ENCODE results near the gene CHCHD5. TPM values are rescaled to one million over a fixed set of nuclear protein-coding genes. Genes with fewer than 3 reads are reported as not detected.

CHCHD5 gene
- total RNA-seq, 1 donor from 2014 or later, result 31.4 TPM

GRCh38 chr2:112580084-112580483 is 4.3 kb upstream of the CHCHD5 start:
- DNase-seq (ENCODE audit: extremely low spot score, unreplicated experiment), result no peak
- H3K27me3 Mint-ChIP-seq (ENCODE audit: unreplicated experiment), result no peaks in the 10 kb centered on the region
- H3K27ac Mint-ChIP-seq (ENCODE audit: unreplicated experiment), result no peak overlapping the region
- peaks cover 26% of the 10 kb centered on the region for H3K4me1 Mint-ChIP-seq (ENCODE audit: unreplicated experiment)
- H3K9me3 Mint-ChIP-seq (ENCODE audit: unreplicated experiment), result no peaks in the 10 kb centered on the region
- peaks cover 11% of the 10 kb centered on the region for H3K36me3 Mint-ChIP-seq (ENCODE audit: unreplicated experiment)
- no peak overlapping the region for H3K4me3 Mint-ChIP-seq (ENCODE audit: unreplicated experiment)
- TF ChIP-seq CTCF (IDR thresholded peaks at IDR 0.05), result no peak

GRCh38 chr2:112582314-112582746 is 2.1 kb upstream of the CHCHD5 start:
- no peak for DNase-seq (ENCODE audit: extremely low spot score, unreplicated experiment)
- Mint-ChIP-seq H3K4me1 (ENCODE audit: unreplicated experiment) (peaks cover 35% of the 10 kb centered on the region), H3K9me3 (ENCODE audit: unreplicated experiment) (no peaks in the 10 kb centered on the region), H3K4me3 (ENCODE audit: unreplicated experiment) (peak overlapping the region; percentile 44), H3K27me3 (ENCODE audit: unreplicated experiment) (no peaks in the 10 kb centered on the region), H3K27ac (ENCODE audit: unreplicated experiment) (peak overlapping the region; percentile 52), H3K36me3 (ENCODE audit: unreplicated experiment) (peaks cover 7% of the 10 kb centered on the region)
- peak; percentile 62 for TF ChIP-seq CTCF (IDR thresholded peaks at IDR 0.05)

GRCh38 chr2:112583497-112584133 is 794 bp upstream of the CHCHD5 start:
- no peak for TF ChIP-seq CTCF (IDR thresholded peaks at IDR 0.05)
- Mint-ChIP-seq H3K4me3 (ENCODE audit: unreplicated experiment) (peak overlapping the region; percentile 95), H3K9me3 (ENCODE audit: unreplicated experiment) (no peaks in the 10 kb centered on the region), H3K36me3 (ENCODE audit: unreplicated experiment) (peaks cover 9% of the 10 kb centered on the region), H3K4me1 (ENCODE audit: unreplicated experiment) (peaks cover 31% of the 10 kb centered on the region), H3K27me3 (ENCODE audit: unreplicated experiment) (no peaks in the 10 kb centered on the region), H3K27ac (ENCODE audit: unreplicated experiment) (peak overlapping the region; percentile 100)
- no peak for DNase-seq (ENCODE audit: extremely low spot score, unreplicated experiment)

- no peaks in the 10 kb centered on the region for H3K9me3 Mint-ChIP-seq (ENCODE audit: unreplicated experiment)
- H3K4me1 Mint-ChIP-seq (ENCODE audit: unreplicated experiment), result peaks cover 27% of the 10 kb centered on the region
- H3K27me3 Mint-ChIP-seq (ENCODE audit: unreplicated experiment), result no peaks in the 10 kb centered on the region
- peak overlapping the region; percentile 95 for H3K4me3 Mint-ChIP-seq (ENCODE audit: unreplicated experiment)
- DNase-seq (ENCODE audit: extremely low spot score, unreplicated experiment), result no peak
- peak overlapping the region; percentile 100 for H3K27ac Mint-ChIP-seq (ENCODE audit: unreplicated experiment)
- TF ChIP-seq CTCF (IDR thresholded peaks at IDR 0.05), result no peak
- peaks cover 12% of the 10 kb centered on the region for H3K36me3 Mint-ChIP-seq (ENCODE audit: unreplicated experiment)
Measured at GRCh38 chr2:112584891-112585250, 462 bp downstream of the CHCHD5 start.

- Mint-ChIP-seq H3K4me3 (ENCODE audit: unreplicated experiment) (peak overlapping the region; percentile 95), H3K36me3 (ENCODE audit: unreplicated experiment) (peaks cover 14% of the 10 kb centered on the region), H3K27ac (ENCODE audit: unreplicated experiment) (peak overlapping the region; percentile 100), H3K9me3 (ENCODE audit: unreplicated experiment) (no peaks in the 10 kb centered on the region), H3K4me1 (ENCODE audit: unreplicated experiment) (peaks cover 27% of the 10 kb centered on the region), H3K27me3 (ENCODE audit: unreplicated experiment) (no peaks in the 10 kb centered on the region)
- no peak for DNase-seq (ENCODE audit: extremely low spot score, unreplicated experiment)
- no peak for TF ChIP-seq CTCF (IDR thresholded peaks at IDR 0.05)
Measured at GRCh38 chr2:112585400-112585799, 991 bp downstream of the CHCHD5 start.
